K562 (cell line): ENCODE data around the gene DDHD1. TPM values are rescaled to one million over a fixed set of nuclear protein-coding genes. Genes with fewer than 3 reads are reported as not detected.

Source experiments
- E2F3 ChIP-seq: fragments of 250-450 bp; sonication (Bioruptor Pico); IDR thresholded peaks from 2 replicates; pipeline ENCODE4 v1.4.0; 2020; ENCODE audit warnings: mild to moderate bottlenecking
- GTF2A2 ChIP-seq: IDR thresholded peaks from 2 replicates; pipeline ENCODE4 v1.6.1; 2016; ENCODE audit warnings: mild to moderate bottlenecking, missing genetic modification characterization, missing compliant biosample characterization
- GTF2F1 ChIP-seq: IDR thresholded peaks from 2 replicates; pipeline ENCODE4 v1.6.1; 2011; ENCODE audit warnings: low read depth, low read length, improper control_type of control experiment
- HMGXB4 ChIP-seq: sonication (generic); formaldehyde crosslinking; IDR thresholded peaks from 2 replicates; pipeline ENCODE4 v1.8.1; 2023; ENCODE audit warnings: mild to moderate bottlenecking, missing genetic modification reagents
- IRF1 ChIP-seq: sonication (generic); formaldehyde crosslinking; IDR thresholded peaks from 2 replicates; pipeline ENCODE4 v1.8.0; 2022; ENCODE audit warnings: missing genetic modification reagents, mild to moderate bottlenecking, borderline replicate concordance
- MEIS2 ChIP-seq: fragments of 450-650 bp; IDR thresholded peaks from 2 replicates; pipeline ENCODE4 v1.6.1; 2014; ENCODE audit warnings: mild to moderate bottlenecking; ENCODE audit not compliant: partially characterized antibody
- NR2F6 ChIP-seq: fragments of 450-650 bp; formaldehyde crosslinking; IDR thresholded peaks from 2 replicates; pipeline ENCODE4 v1.4.0; 2020; ENCODE audit warnings: mild to moderate bottlenecking
- NR3C1 ChIP-seq: sonication (generic); formaldehyde crosslinking; IDR thresholded peaks from 2 replicates; pipeline ENCODE4 v1.8.1; 2022; ENCODE audit warnings: missing genetic modification reagents
- PML ChIP-seq: IDR thresholded peaks from 2 replicates; pipeline ENCODE4 v1.6.1; 2012; ENCODE audit warnings: low read length, inconsistent platforms
- RERE ChIP-seq: sonication (generic); formaldehyde crosslinking; IDR thresholded peaks from 2 replicates; pipeline ENCODE4 v1.8.0; 2023; ENCODE audit warnings: missing genetic modification reagents, mild to moderate bottlenecking, borderline replicate concordance
- SUPT5H ChIP-seq: fragments of 450-650 bp; IDR thresholded peaks from 2 replicates; pipeline ENCODE4 v1.6.1; 2016
- TFE3 ChIP-seq: fragments of 450-650 bp; formaldehyde crosslinking; IDR thresholded peaks from 2 replicates; pipeline ENCODE4 v1.4.0; 2020; ENCODE audit warnings: mild to moderate bottlenecking, mixed read lengths
- ZBTB5 ChIP-seq: fragments of 450-650 bp; IDR thresholded peaks from 2 replicates; pipeline ENCODE4 v1.6.1; 2017; ENCODE audit warnings: antibody characterized with exemption
- ZNF277 ChIP-seq: fragments of 250-450 bp; sonication (Bioruptor Pico); IDR thresholded peaks from 2 replicates; pipeline ENCODE4 v1.8.0; 2022; ENCODE audit warnings: inconsistent platforms, mild to moderate bottlenecking, moderate library complexity, borderline replicate concordance
- polyA plus RNA-seq, 8 experiments: library from polyadenylated mRNA; depleted of rRNA in 4 of 8; stranded (reverse) in 5 of 8; unstranded in 3 of 8; fragments of >200 nt; fragmentation: Nextera tagmentation in 2 of 8; fragmentation: Illumina TruSeq in 1 of 8; extraction: Ambion mirVana in 2 of 8; extraction: Trizol in 1 of 8; gene quantifications; 2 replicates each; pipeline versions ENCODE4 v1.2.1 to v1.2.3, GENCODE V29; 2011 to 2014; ENCODE audit warnings: inconsistent platforms in 1 of 8, missing spikeins in 1 of 8
- total RNA-seq, 7 experiments: library from RNA; depleted of rRNA in 6 of 7; stranded (reverse); fragments of >200 nt in 6 of 7; fragmentation: Illumina TruSeq in 2 of 7; extraction: Trizol in 2 of 7; gene quantifications; 2 replicates each; pipeline versions ENCODE4 v1.2.1 to v1.2.3, GENCODE V29; 2011 to 2021; ENCODE audit warnings: low replicate concordance in 1 of 7

DDHD1 gene
- total and polyA plus RNA-seq, 9 of the 15 experiments (the other 6 are each of a cell fraction or from before 2014, with no cell fraction given): 1.2 to 12.3 (median 5.0) TPM

GRCh38 chr14:53152887-53153701 lies at the start of gene DDHD1 (continued):
- TF ChIP-seq RERE (CRISPR knock-in tag) (no peak), ZBTB5 (no peak), MEIS2 (no peak), IRF1 (CRISPR knock-in tag) (no peak), NR3C1 (CRISPR knock-in tag) (peak; percentile 48; the same call in 1 of the 2 replicates), PML (no peak), HMGXB4 (CRISPR knock-in tag) (no peak), TFE3 (CRISPR knock-in tag) (no peak), E2F3 (CRISPR knock-in tag) (no peak), SUPT5H (peak; percentile 67), GTF2A2 (tag) (no peak), GTF2F1 (no peak), NR2F6 (CRISPR knock-in tag) (no peak), ZNF277 (no peak)
